GM12872 (cell line): ENCODE measurements around the gene CCND3.
A peak's percentile ranks its signal among the peaks of the same experiment; 100 is the strongest.

Experiments used
- TF ChIP-seq, protein P1 (sequence below): IDR thresholded peaks from 3 replicates; pipeline ENCODE4 v1.5.1; 2011; ENCODE audit warnings: low read depth, mild to moderate bottlenecking, low read length, moderate library complexity; ENCODE audit not compliant: insufficient read depth

Gene CCND3

GRCh38 chr6:41914343-41914742 is 27.3 kb downstream of the CCND3 start:
- TF ChIP-seq, protein P1, sequence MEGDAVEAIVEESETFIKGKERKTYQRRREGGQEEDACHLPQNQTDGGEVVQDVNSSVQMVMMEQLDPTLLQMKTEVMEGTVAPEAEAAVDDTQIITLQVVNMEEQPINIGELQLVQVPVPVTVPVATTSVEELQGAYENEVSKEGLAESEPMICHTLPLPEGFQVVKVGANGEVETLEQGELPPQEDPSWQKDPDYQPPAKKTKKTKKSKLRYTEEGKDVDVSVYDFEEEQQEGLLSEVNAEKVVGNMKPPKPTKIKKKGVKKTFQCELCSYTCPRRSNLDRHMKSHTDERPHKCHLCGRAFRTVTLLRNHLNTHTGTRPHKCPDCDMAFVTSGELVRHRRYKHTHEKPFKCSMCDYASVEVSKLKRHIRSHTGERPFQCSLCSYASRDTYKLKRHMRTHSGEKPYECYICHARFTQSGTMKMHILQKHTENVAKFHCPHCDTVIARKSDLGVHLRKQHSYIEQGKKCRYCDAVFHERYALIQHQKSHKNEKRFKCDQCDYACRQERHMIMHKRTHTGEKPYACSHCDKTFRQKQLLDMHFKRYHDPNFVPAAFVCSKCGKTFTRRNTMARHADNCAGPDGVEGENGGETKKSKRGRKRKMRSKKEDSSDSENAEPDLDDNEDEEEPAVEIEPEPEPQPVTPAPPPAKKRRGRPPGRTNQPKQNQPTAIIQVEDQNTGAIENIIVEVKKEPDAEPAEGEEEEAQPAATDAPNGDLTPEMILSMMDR = no peak

DNA sequence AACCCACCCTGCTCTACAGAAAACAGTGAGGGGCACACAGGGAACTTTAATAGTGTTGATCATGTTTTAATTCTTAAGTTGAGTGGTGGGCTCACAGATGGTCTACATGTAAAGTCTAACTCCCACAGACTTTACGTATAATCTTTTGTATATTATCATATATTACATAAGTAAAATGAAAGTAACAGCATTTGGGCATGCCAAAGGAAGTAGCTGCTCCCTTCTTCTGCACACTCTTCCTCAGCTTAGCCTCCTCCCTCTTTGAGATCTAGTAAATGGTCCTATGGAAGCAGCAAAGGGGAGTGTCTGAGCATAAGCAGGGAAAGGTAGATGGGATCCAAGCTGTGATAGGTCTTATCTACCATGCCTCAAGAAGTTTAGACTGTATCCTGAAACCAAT is 31.9 kb downstream of the CCND3 start:
- TF ChIP-seq, protein P1 = no peak

DNA sequence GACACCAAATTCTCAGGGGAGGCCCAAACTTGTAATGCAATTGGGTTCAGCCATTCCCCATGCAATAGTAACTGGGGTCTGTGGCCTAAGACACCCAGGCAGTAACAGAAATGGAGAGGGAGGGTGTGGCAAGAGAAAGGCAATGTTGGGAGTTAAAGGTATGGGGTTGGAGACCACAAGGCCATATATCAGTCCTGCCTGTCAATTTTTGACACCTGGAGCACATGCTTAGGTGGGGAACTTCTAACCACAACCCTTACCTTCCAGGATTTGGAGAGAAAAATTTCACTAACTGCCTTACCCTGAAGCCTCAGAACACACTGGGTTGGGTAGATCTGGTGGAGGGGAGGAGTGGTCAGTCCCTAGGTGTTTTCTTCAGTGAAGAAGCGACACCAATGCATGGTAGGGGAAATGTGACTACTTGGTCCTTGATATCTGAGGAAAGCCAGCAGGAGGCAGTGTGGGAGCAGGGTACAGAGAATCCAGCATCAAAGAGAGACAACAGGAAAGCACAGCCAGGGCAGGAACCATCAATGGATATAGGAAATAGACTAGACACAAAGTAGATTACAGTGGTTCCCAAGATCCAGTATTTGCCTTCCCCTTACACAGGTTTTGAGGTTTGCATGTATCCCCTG is 39.6 kb downstream of the CCND3 start:
- TF ChIP-seq, protein P1 = peak; percentile 55

DNA sequence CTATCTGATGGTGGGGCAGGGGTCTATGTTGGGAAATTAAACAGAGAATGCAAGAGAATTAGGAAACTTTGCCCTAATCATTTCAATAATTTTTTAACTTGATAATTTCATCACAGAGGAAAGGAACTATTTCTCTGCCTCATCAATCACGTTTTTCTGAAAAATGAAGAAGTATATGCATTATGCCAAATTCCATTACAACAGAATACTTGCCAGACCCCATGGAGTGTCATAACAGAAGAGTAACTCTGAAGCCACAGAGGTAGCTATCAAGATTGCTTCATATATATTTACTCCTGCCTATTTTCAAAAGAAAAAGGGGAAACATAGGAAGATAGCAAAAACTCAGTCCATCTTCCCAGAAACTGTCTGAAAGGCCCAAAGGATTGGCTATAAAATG is 40.7 kb downstream of the CCND3 start:
- TF ChIP-seq, protein P1 = no peak

GRCh38 chr6:41896281-41896680 is 45.3 kb downstream of the CCND3 start:
- TF ChIP-seq, protein P1 = no peak

GRCh38 chr6:41895300-41896233 is 46.0 kb downstream of the CCND3 start, which contains the start of gene USP49:
USP49 (minus strand) TSS chr6:41895375; CDS start chr6:41806983, 88,392 bp downstream.
- TF ChIP-seq, protein P1 = no peak
